B cell (primary cell): ENCODE measurements around the gene DAW1.

Source experiments
- CTCF ChIP-seq: fragments of 200-600 bp; IDR thresholded peaks from one replicate; pipeline ENCODE4 v1.8.0; 2022; ENCODE audit warnings: antibody characterized with exemption, mild to moderate bottlenecking
- EZH2 ChIP-seq: IDR thresholded peaks from 2 replicates; pipeline ENCODE4 v1.6.1; 2012; ENCODE audit warnings: borderline replicate concordance, low read depth, mild to moderate bottlenecking, moderate library complexity, low read length; ENCODE audit not compliant: insufficient read depth, poor library complexity, severe bottlenecking

GRCh38 chr2:227827143-227827542, 44.3 kb upstream of the DAW1 start:
- TF ChIP-seq CTCF (no peak), EZH2 (no peak)
